HG02840 (cell line): ENCODE measurements around the gene RIMBP2.

Source experiments
- ATAC-seq: cut with Tn5 transposase; IDR thresholded peaks from one replicate; pipeline ENCODE4 v1.9.1; 2021; ENCODE audit warnings: mild to moderate bottlenecking, moderate library complexity, moderate number of reproducible peaks; ENCODE audit not compliant: unreplicated experiment, low FRiP score

Gene RIMBP2

GRCh38 chr12:130582286-130582685, 133.8 kb downstream of the RIMBP2 start:
- no peak for ATAC-seq

GRCh38 chr12:130581782-130582181, 134.3 kb downstream of the RIMBP2 start:
- no peak for ATAC-seq

- no peak for ATAC-seq
Observed at GRCh38 chr12:130579231-130579630, 136.9 kb downstream of the RIMBP2 start.

DNA sequence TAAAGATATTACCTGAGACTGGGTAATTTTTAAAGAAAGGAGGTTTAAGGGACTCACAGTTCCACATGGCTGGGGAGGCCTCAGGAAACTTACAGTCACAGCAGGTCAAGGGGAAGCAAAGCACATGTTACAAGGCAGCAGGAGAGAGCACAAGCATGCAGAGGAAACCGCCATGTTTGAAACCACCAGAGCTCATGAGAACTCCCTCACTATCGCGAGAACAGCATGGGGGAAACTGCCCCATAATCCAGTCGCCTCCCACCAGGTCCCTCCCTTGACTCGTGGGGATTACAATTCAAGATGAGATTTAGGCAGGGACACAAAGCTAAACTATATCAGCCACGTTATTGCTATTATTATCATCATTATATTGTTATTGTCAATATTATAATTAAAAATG, 138.7 kb downstream of the RIMBP2 start:
- no peak for ATAC-seq

- ATAC-seq: no peak
Observed at GRCh38 chr12:130576371-130576816, 139.7 kb downstream of the RIMBP2 start.

- ATAC-seq: no peak
Observed at GRCh38 chr12:130574402-130574801, 141.7 kb downstream of the RIMBP2 start.

DNA sequence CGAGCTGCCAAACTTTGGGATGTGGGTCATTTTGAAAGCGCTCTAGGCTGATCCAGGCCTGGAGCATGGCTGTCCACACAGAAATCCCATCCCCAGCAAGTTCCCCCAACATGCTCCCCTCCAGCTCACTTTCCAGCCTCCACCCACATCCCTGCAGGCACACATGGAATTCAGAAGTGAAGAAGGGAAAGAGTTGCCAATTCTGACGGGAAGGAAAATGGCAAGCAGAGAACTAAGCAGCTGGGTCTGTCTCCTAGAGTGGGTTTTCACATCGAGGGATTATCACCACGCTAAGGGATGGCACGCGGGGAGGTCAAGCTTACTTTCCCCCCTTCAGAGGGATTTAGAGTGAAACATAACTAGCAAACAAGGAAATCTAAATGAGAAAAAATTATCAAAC, 142.3 kb downstream of the RIMBP2 start:
- ATAC-seq: no peak

DNA sequence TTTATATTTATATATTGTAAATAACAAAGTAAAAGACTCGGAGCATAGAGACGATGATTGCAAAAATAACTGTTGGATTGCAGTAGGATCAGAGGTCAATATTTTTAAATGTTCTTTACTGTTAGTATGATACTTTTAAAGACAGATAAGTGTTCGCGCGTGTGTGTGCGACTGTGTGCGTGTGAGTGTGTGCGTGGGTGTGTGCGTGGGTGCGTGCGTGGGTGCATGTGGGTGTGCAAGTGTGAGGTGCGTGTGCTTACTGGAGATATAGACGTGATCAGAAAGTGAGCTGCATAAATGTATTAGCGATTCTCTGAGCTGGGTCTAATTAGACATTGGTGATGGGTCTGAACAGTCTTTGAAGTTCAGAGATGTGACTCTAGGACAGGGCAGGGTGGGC, 142.9 kb downstream of the RIMBP2 start:
- no peak for ATAC-seq

GRCh38 chr12:130572553-130572952, 143.5 kb downstream of the RIMBP2 start:
- ATAC-seq: no peak

DNA sequence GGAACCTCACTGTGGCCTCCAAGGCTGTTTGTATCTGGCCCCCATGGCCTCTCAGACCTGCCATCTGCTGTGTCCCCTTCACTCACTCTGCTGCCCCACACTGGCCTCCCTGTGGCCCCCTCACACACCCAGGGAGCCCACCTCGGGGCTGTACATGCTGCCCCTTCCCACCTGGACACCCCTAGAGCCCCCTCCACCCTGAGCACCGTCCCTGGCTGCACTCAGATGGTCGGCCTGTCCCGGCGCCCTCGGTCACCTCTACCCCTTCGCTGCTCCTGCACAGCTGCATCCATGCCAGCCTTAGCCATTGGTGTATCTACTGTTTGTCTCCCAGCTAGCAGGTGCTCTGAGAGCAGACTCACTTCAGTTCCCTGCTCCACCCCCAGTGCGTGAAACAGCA, 144.4 kb downstream of the RIMBP2 start:
- ATAC-seq: no peak

DNA sequence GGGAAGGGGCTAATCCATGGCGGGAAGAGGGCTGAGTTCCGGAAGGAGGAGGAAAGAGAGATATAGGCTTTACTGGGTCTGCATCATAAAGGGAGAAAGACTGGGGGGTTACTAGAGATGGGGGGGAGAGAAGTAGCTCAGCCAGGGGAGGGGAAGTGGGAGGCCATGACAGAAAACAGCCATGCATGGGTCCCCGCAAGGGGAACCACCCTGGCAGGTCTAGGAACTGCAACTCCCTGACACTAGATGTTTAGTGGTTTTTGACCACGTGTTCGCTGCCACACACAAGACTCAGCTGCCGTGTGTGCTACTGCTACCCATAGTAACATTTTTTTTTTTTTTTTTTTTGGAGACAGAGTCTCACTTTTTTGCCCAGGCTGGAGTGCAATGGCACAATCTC, 145.0 kb downstream of the RIMBP2 start:
- ATAC-seq: no peak

DNA sequence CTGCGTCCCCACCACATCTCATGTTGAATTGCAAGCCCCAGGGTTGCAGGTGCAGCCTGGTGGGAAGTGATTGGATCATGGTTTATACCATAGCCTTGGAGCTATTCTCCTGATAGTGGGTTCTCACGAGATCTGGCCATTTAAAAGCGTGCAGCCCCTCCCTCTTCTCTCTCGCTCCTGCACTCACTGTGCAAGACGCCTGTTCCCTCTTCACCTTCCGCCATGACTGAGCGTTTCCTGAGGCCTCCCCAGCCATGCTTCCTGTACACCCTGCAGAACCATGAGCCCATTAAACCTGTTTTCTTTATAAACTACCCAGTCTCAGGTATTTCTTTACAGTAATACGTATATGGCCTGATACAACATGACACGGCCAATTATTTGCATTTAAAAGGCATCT, 146.6 kb downstream of the RIMBP2 start:
- no peak for ATAC-seq

- ATAC-seq: no peak
Observed at GRCh38 chr12:130568501-130568900, 147.6 kb downstream of the RIMBP2 start.

DNA sequence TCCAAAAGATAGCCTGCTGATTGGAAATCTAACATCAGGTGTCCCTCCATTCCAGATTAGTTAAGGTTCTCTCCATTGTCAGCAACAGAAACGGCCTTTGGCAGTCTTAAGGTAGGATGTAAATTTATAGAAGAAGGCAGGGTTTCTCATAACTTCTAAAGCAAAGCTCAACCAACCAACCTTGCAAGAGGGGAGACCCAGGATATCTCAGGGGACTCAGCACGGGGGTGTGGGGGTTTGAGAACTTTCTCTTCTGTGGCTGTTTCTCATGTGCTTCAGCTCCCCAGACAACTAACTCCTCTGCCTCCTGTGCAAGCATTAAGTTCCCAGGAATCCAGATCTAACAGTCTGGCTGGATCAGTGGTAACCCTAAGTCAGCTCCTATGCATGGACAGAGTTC, 148.1 kb downstream of the RIMBP2 start:
- ATAC-seq: no peak

DNA sequence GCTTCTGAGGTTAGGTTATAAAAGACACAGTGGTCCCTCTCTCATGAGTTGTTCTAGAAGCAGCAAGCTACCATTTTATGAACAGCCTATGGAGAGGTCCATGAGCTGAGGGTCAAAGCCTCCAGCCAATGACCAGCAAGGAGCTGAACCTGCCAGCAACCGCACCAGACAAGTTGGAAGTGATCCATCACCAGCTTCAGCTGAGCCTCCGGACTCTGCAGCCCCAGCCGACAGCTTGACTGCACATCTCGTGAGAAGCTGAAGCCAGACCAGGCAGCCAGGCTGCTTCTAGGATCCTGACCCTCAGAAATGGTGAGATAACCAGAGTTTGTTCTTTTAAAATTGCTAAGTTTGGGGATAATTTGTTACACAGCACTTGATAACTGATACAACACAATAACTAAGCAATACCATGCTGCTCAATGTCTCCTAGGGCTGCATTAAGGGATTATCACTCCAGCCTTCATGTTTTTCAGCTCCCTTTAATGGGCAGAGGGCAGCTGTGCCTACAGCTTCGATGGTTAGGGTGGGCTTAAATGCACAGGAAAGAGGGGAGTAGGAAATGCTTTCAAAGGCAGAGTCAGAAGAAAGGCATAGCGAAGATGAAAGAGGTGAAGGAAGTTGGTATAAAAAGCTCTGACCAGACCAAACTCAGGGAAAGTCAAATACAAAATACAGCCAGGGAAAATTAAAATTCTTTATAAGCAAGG, 149.5 kb downstream of the RIMBP2 start:
- no peak for ATAC-seq

GRCh38 chr12:130565189-130565588, 150.9 kb downstream of the RIMBP2 start:
- ATAC-seq: no peak

- ATAC-seq: no peak
Observed at GRCh38 chr12:130563323-130563722, 152.8 kb downstream of the RIMBP2 start.

DNA sequence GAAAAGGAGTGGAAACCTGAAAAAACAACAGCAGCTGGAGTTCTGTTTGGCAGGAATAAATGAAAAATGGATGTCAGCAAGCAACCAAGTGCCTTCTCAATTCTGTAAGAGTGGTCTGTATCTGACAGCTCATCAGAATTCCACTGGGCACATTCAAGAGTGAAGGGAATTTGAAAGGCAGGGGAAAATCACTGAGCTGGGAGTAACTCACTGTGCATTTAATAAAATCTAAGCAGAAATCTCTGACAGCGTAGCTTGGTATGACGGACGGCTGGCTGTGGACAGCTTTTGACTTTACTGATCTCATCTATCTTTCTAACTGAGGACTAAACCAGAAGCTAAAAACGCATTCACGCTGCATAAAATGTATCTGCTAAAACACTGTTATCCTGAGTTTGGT, 153.4 kb downstream of the RIMBP2 start:
- no peak for ATAC-seq

- no peak for ATAC-seq
Observed at GRCh38 chr12:130560321-130560720, 155.8 kb downstream of the RIMBP2 start.

GRCh38 chr12:130559806-130560205, 156.3 kb downstream of the RIMBP2 start:
- ATAC-seq: no peak

GRCh38 chr12:130557886-130558765, 158.0 kb downstream of the RIMBP2 start:
- ATAC-seq: no peak

GRCh38 chr12:130557201-130557600, 158.9 kb downstream of the RIMBP2 start:
- no peak for ATAC-seq
